Measurements from ENCODE around the gene LRFN4. TPM values are rescaled to one million over a fixed set of nuclear protein-coding genes. Genes with fewer than 3 reads are reported as not detected.
"Not testable (repeated sequence)": the region's sequence is repeated elsewhere in the genome, so short reads cannot be mapped to it uniquely, and the experiment has no call there.

The LRFN4 gene
- total and polyA plus RNA-seq, 7 donors, result 7.4 to 16.6 (median 10.7) TPM

DNA sequence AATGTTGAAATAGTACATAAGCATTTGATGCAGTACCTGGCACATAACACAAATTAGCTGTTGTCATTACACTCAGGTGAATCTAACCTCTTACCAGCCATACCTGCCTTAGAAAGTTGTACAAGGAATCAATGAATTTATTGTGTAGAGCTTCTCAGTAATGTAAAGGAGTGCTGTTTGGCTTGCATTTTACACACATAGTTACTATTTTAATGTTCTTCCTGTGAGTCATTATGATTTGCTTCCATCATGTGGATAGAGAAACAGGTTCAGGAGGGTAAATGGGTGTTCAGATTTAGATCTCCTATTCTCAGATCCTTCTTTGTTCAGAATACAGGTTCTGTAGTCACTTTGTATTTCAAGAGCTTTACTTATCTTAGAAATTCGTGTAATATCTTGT lies 41.2 kb upstream of the LRFN4 start:
- Histone ChIP-seq H3K36me3 (ENCODE audit: insufficient read depth in 1 of 2, low read depth in 1 of 2) (no peaks in the 10 kb centered on the region), H3K9me3 (no peaks in the 10 kb centered on the region), H3K27ac (no peak overlapping the region), H3K4me3 (no peak overlapping the region), H3K4me1 (no peaks in the 10 kb centered on the region), H3K27me3 (ENCODE audit: insufficient read depth in 3 of 3, low read length in 2 of 3) (no peaks in the 10 kb centered on the region)
- WGBS, 3 donors, result 45 to 88% (median 83%) methylated on average over 1 of the region's 1 CpG
- DNase-seq (no peak), ATAC-seq (no peak)
- intact Hi-C loops (cut with DNase I), result no loop called here
- TF ChIP-seq, protein P1, sequence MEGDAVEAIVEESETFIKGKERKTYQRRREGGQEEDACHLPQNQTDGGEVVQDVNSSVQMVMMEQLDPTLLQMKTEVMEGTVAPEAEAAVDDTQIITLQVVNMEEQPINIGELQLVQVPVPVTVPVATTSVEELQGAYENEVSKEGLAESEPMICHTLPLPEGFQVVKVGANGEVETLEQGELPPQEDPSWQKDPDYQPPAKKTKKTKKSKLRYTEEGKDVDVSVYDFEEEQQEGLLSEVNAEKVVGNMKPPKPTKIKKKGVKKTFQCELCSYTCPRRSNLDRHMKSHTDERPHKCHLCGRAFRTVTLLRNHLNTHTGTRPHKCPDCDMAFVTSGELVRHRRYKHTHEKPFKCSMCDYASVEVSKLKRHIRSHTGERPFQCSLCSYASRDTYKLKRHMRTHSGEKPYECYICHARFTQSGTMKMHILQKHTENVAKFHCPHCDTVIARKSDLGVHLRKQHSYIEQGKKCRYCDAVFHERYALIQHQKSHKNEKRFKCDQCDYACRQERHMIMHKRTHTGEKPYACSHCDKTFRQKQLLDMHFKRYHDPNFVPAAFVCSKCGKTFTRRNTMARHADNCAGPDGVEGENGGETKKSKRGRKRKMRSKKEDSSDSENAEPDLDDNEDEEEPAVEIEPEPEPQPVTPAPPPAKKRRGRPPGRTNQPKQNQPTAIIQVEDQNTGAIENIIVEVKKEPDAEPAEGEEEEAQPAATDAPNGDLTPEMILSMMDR (IDR thresholded peaks at IDR 0.05), result no peak

DNA sequence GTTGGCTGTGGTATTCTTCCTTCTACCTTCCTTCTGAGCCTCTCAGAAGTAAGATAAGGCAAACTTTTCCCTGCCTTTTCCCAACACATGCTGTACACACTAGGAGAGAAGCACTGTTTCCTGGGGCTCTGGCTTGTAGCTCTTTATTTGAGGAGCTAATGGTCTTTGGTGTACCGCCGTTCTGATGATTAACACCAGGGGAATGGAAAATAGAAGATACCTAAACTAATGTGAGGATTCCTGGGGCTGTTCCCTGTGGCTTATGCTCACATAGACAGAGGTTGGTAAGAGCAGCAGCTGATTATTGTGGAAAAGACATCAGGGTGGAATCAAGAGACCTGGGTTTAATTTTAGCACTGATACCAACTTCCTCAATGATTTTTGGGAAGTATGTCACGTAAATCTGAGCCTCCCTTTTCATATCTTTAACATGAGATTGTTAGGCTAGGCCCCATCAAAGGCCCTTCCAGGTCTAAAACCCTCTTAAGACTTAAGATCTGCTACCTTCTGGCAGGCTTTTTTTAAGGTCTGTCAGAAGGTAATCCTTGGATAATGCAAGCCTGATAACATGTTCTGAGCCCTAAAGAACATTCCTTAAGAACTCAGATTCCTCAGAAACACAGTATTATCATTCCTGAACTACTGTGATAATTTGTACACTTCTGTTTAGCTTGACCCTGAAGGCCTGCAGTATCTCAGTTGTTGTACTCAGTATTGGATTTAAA lies 38.5 kb upstream of the LRFN4 start:
- H3K4me3 ChIP-seq, result no peak overlapping the region
- WGBS, 3 donors, result 88 to 91% (median 88%) methylated on average over 3 of the region's 3 CpGs
- DNase-seq (no peak), ATAC-seq (no peak)
- TF ChIP-seq, protein P1 (IDR thresholded peaks at IDR 0.05), result no peak
- H3K4me1 ChIP-seq, result no peaks in the 10 kb centered on the region
- H3K27ac ChIP-seq, result no peak overlapping the region
- no peaks in the 10 kb centered on the region for H3K9me3 ChIP-seq
- H3K36me3 ChIP-seq (ENCODE audit: insufficient read depth in 1 of 2, low read depth in 1 of 2), result no peaks in the 10 kb centered on the region
- H3K27me3 ChIP-seq (ENCODE audit: insufficient read depth in 3 of 3, low read length in 2 of 3), result no peaks in the 10 kb centered on the region
- intact Hi-C loops (cut with DNase I), result no loop called here

DNA sequence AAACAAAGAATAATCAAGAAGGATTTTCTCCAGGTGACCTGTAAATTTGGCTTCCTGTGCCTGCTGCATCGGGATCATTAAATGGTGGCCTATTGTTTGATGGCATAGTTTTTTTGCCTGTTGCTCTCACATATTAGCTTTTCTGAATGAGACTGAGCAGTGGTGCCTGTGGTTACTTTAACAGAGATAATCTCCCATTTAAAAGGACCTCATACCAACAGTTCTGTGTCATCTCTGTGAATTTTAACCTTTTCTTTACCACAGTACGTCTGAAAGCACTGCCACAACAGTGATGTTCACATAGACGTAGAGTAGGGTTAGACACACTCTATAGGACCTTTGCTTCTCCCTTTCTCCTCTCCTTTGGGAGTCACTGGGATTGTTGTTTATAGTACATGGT lies 36.5 kb upstream of the LRFN4 start:
- intact Hi-C loops (cut with DNase I), result no loop called here
- TF ChIP-seq, protein P1 (IDR thresholded peaks at IDR 0.05), result no peak
- ATAC-seq, result no peak
- WGBS, 3 donors, result 76 to 83% (median 77%) methylated on average over 3 of the region's 3 CpGs
- no peak for DNase-seq
- Histone ChIP-seq H3K4me1 (no peaks in the 10 kb centered on the region), H3K9me3 (no peaks in the 10 kb centered on the region), H3K36me3 (ENCODE audit: insufficient read depth in 1 of 2, low read depth in 1 of 2) (no peaks in the 10 kb centered on the region), H3K27ac (no peak overlapping the region), H3K27me3 (ENCODE audit: insufficient read depth in 3 of 3, low read length in 2 of 3) (no peaks in the 10 kb centered on the region), H3K4me3 (no peak overlapping the region)

DNA sequence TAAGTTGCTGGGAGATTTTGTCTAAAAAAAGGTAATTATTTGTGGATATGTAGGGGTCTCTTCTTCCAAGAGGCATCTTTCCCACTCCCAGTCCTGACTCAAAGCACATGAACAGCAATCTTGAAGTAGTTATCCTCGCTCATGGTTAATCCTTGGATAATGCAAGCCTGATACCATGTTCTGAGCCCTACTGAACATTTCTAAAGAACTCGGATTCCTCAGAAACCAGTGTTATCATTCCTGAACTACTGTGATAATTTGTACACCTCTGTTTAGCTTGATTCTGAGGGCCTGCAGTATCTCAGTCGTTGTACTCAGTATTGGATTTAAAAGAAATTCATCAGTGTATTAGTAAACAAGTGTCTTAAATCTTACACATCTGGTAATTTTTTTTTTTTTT lies 36.0 kb upstream of the LRFN4 start:
- no peak overlapping the region for H3K27ac ChIP-seq
- 80 to 91% (median 83%) methylated on average over 3 of the region's 3 CpGs for WGBS, 3 donors
- DNase-seq, result no peak
- no peak for ATAC-seq
- intact Hi-C loops (cut with DNase I), result no loop called here
- H3K4me3 ChIP-seq, result no peak overlapping the region
- no peaks in the 10 kb centered on the region for H3K4me1 ChIP-seq
- H3K36me3 ChIP-seq (ENCODE audit: insufficient read depth in 1 of 2, low read depth in 1 of 2), result no peaks in the 10 kb centered on the region
- TF ChIP-seq, protein P1 (IDR thresholded peaks at IDR 0.05), result no peak
- H3K9me3 ChIP-seq, result no peaks in the 10 kb centered on the region
- H3K27me3 ChIP-seq (ENCODE audit: insufficient read depth in 3 of 3, low read length in 2 of 3), result no peaks in the 10 kb centered on the region

DNA sequence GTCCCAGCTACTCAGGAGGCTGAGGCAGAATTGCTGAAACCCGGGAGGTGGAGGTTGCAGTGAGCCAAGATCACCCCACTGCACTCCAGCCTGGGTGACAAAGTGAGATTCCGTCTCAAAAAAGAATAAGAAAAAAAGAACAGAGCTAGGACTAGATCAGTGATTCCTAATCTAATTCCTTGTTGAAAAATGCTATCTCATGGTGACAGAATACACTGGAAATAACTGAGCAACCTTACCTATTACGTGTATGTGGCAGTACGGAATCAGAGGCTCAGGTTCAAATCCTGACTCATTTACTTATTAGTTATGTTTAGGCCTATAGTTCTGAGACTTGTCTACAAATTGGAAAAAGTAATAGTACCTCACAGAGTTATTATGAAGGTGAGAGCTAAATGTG lies 33.2 kb upstream of the LRFN4 start:
- intact Hi-C loops (cut with DNase I), result no loop called here
- Histone ChIP-seq H3K27me3 (ENCODE audit: insufficient read depth in 3 of 3, low read length in 2 of 3) (no peaks in the 10 kb centered on the region), H3K27ac (no peak overlapping the region), H3K9me3 (no peaks in the 10 kb centered on the region), H3K36me3 (ENCODE audit: insufficient read depth in 1 of 2, low read depth in 1 of 2) (no peaks in the 10 kb centered on the region), H3K4me3 (no peak overlapping the region), H3K4me1 (no peaks in the 10 kb centered on the region)
- TF ChIP-seq, protein P1 (IDR thresholded peaks at IDR 0.05), result no peak
- 96 to 98% (median 97%) methylated on average over 4 of the region's 4 CpGs for WGBS, 3 donors
- ATAC-seq, result no peak
- no peak for DNase-seq

DNA sequence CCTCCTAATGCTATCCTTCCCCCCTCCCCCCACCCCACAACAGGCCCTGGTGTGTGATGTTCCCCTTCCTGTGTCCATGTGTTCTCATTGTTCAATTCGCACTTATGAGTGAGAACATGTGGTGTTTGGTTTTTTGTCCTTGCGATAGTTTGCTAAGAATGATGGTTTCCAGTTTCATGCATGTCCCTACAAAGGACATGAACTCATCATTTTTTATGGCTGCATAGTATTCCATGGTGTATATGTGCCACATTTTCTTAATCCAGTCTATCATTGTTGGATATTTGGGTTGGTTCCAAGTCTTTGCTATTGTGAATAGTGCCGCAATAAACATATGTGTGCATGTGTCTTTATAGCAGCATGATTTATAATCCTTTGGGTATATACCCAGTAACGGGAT lies 32.3 kb upstream of the LRFN4 start:
- intact Hi-C loops (cut with DNase I); H3K27me3 ChIP-seq (ENCODE audit: insufficient read depth in 3 of 3, low read length in 2 of 3); H3K27ac ChIP-seq; H3K4me1 ChIP-seq; H3K9me3 ChIP-seq; DNase-seq; ATAC-seq; H3K4me3 ChIP-seq; H3K36me3 ChIP-seq (ENCODE audit: insufficient read depth in 1 of 2, low read depth in 1 of 2): not testable (repeated sequence)
- 96 to 98% (median 97%) methylated on average over 3 of the region's 4 CpGs for WGBS, 3 donors
